Stimulated activated CD4-positive, alpha-beta T cell treated with anti-CD3 and anti-CD28 coated beads, Interleukin-12 subunit alpha, Interleukin-12 subunit beta, amount 100 ng/mL, for 4 hours (primary cell): ENCODE data around the gene GOPC.

Experiments
- DNase-seq: peaks from one replicate; pipeline ENCODE4 v3.0.0-alpha.2; 2020

Gene GOPC

GRCh38 chr6:117512987-117513573, 89.2 kb downstream of the GOPC start:
- DNase-seq, result no peak

- DNase-seq, result no peak
Measured at GRCh38 chr6:117512056-117512828, 90.1 kb downstream of the GOPC start.
